Esophagus squamous epithelium (tissue), 4 donors: Measurements from ENCODE around the gene BCAR3.

ENCODE experiments used
- CTCF ChIP-seq, 6 experiments: fragments of 450-650 bp in 4 of 6; fragments of 200-600 bp in 2 of 6; sonication (generic) in 2 of 6; IDR thresholded peaks; one replicate each; pipeline ENCODE4 v1.5.1; 2016 to 2019; ENCODE audit warnings: antibody characterized with exemption in 6 of 6, mild to moderate bottlenecking in 4 of 6, moderate library complexity in 4 of 6
- POLR2A ChIP-seq, 4 donors: fragments of 450-650 bp; IDR thresholded peaks; one replicate each; pipeline ENCODE4 v1.6.1; 2017; ENCODE audit warnings: antibody characterized with exemption in 4 of 4, mild to moderate bottlenecking in 4 of 4, moderate library complexity in 3 of 4

DNA sequence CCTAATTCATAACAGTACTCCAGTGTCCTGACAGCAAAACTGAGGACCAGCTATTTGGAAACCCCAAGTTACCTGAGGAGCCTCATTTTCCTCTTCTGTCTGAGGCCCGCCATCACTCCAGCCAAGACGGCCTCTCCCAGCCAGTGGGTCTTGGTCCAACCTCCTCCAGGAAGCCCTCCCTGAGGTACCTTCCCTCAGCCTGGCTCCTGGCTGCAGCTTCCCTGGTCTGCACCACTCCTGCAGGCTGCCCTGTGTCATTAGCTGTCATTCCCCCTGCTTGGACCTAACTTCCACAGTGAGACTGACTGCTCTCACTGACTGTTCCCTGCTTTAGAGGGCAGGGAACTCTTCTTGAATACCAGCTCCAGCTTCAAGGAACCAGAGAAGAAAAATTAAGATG lies 33.0 kb downstream of the BCAR3 start:
- TF ChIP-seq POLR2A (IDR thresholded peaks at IDR 0.05) (no peak), CTCF (IDR thresholded peaks at IDR 0.05) (no peak)
